ENCODE results near the gene GTF2IRD1. TPM values are rescaled to one million over a fixed set of nuclear protein-coding genes. Genes with fewer than 3 reads are reported as not detected.
"Not testable (repeated sequence)": the region's sequence is repeated elsewhere in the genome, so short reads cannot be mapped to it uniquely, and the experiment has no call there.

GTF2IRD1 gene
- total and polyA plus RNA-seq, 9 of the 15 experiments (the other 6 are each of a cell fraction or from before 2014, with no cell fraction given) = 9.1 to 30.2 (median 14.0) TPM

GRCh38 chr7:74637745-74638144 is 184.0 kb downstream of the GTF2IRD1 start:
- no peak for ATAC-seq
- H2AFZ ChIP-seq (ENCODE audit: low read depth, low read length) = no peak overlapping the region
- peaks cover 6 to 21% of the 10 kb centered on the region in 2 experiments; a peak in 4 of 5 replicates for H3K4me1 ChIP-seq (replicated peaks in 1 of 2; ENCODE audit: control insufficient read depth in 2 of 2, insufficient read depth in 2 of 2, low read length in 2 of 2)
- no TSS peak for BruUV-seq (replicated peaks)
- FAIRE-seq = no peak
- ChIA-PET POLR2A (interaction anchor here (1.9 kb wide), 1 partner anchor 17 kb away, joined by 5 read pairs; no protein-coding TSS in a partner anchor), CTCF (ENCODE audit: low intra/inter-chr PET ratio) (no interaction called here)
- H3K9ac ChIP-seq (ENCODE audit: insufficient read depth in 1 of 2, low read depth in 2 of 2, low read length in 2 of 2) = no peak overlapping the region
- H3K4me3 ChIP-seq = no peak overlapping the region
- H3K9me1 ChIP-seq (ENCODE audit: control insufficient read depth, insufficient read depth, low read length) = no peaks in the 10 kb centered on the region
- no peaks in the 10 kb centered on the region for H4K20me1 ChIP-seq (replicated peaks; ENCODE audit: control insufficient read depth, insufficient read depth, low read length)
- intact Hi-C loops (cut with micrococcal nuclease) = no loop called here
- H3K9me3 ChIP-seq (replicated peaks; ENCODE audit: control insufficient read depth, insufficient read depth, low read depth, low read length) = no peaks in the 10 kb centered on the region; the same call in 1 of the 2 replicates
- 83% methylated on average over 7 of the region's 7 CpGs for WGBS (ENCODE audit: insufficient coverage, low coverage, missing lambda C conversion rate)
- no peak for DNase-seq (ENCODE audit: extremely low read depth in 1 of 4, low spot score in 3 of 4)
- in situ Hi-C loops (cut with MboI) = no loop called here
- TF ChIP-seq ZNF24 (IDR thresholded peaks at IDR 0.05) (peak; percentile 91), E2F3 (CRISPR knock-in tag; IDR thresholded peaks at IDR 0.05) (no peak)
- no peak overlapping the region for H3K27ac ChIP-seq (ENCODE audit: extremely low read depth, low read depth, low read length)
- no peak overlapping the region for H3K4me2 ChIP-seq (ENCODE audit: insufficient read depth, low read length)
- no peaks in the 10 kb centered on the region for H3K36me3 ChIP-seq (ENCODE audit: control insufficient read depth, insufficient read depth, low read length)
- H3K79me2 ChIP-seq (ENCODE audit: control insufficient read depth, insufficient read depth, low read length) = no peaks in the 10 kb centered on the region
- H3K27me3 ChIP-seq (ENCODE audit: control insufficient read depth in 2 of 2, insufficient read depth in 2 of 2, low read length in 2 of 2) = no peaks in the 10 kb centered on the region

GRCh38 chr7:74650055-74650454 is 196.3 kb downstream of the GTF2IRD1 start:
- H3K9me1 ChIP-seq (ENCODE audit: control insufficient read depth, insufficient read depth, low read length); H4K20me1 ChIP-seq (replicated peaks; ENCODE audit: control insufficient read depth, insufficient read depth, low read length); H3K36me3 ChIP-seq (ENCODE audit: control insufficient read depth, insufficient read depth, low read length); BruUV-seq (replicated peaks); H3K27me3 ChIP-seq (ENCODE audit: control insufficient read depth in 2 of 2, insufficient read depth in 2 of 2, low read length in 2 of 2); H3K9me3 ChIP-seq (replicated peaks; ENCODE audit: control insufficient read depth, insufficient read depth, low read depth, low read length); CTCF ChIA-PET (ENCODE audit: low intra/inter-chr PET ratio); in situ Hi-C loops (cut with MboI); H3K79me2 ChIP-seq (ENCODE audit: control insufficient read depth, insufficient read depth, low read length): not testable (repeated sequence)
- peak overlapping the region; percentile 94 for H2AFZ ChIP-seq (ENCODE audit: low read depth, low read length)
- 0% methylated on average over 9 of the region's 11 CpGs for WGBS (ENCODE audit: insufficient coverage, low coverage, missing lambda C conversion rate)
- peak; percentile 83 for ATAC-seq
- 0 out of 4 replicates have a peak overlapping the region, but pooled peaks have one; percentile 11 to 35 for H3K9ac ChIP-seq (ENCODE audit: insufficient read depth in 1 of 2, low read depth in 2 of 2, low read length in 2 of 2)
- DNase-seq (ENCODE audit: extremely low read depth in 1 of 4, low spot score in 3 of 4) = peak; percentile 60 to 88 (median 74)
- H3K27ac ChIP-seq (ENCODE audit: extremely low read depth, low read depth, low read length) = peak overlapping the region; percentile 75
- H3K4me3 ChIP-seq = peak overlapping the region; percentile 34; the same call in 1 of the 2 replicates
- peak overlapping the region; percentile 88 for H3K4me2 ChIP-seq (ENCODE audit: insufficient read depth, low read length)
- peak; percentile 71 for FAIRE-seq
- intact Hi-C loops (cut with micrococcal nuclease) = loop anchor here (10.0 kb wide), 1 partner anchor 195 kb away; the partner anchor contains the start of gene GTF2IRD1
- H3K4me1 ChIP-seq (replicated peaks in 1 of 2; ENCODE audit: control insufficient read depth in 2 of 2, insufficient read depth in 2 of 2, low read length in 2 of 2) = peaks cover 14 to 22% of the 10 kb centered on the region in 2 experiments
- POLR2A ChIA-PET = interaction anchor here (0.8 to 1.4 kb wide), 3 partner anchors 9 to 13 kb away, joined by 3 to 4 read pairs (median 3); no protein-coding TSS in a partner anchor
- TF ChIP-seq ESRRA (IDR thresholded peaks at IDR 0.05; ENCODE audit: borderline replicate concordance, low read depth) (0 out of 2 replicates have a peak, but pooled peaks have one; percentile 42), TBP (optimal IDR thresholded peaks at IDR 0.05; ENCODE audit: low read depth, low read length) (peak; percentile 48), CC2D1A (IDR thresholded peaks at IDR 0.05) (peak; percentile 58; the same call in 1 of the 2 replicates), EP400 (IDR thresholded peaks at IDR 0.05) (peak; percentile 63), GATAD2A (IDR thresholded peaks at IDR 0.05) (peak; percentile 68; the same call in 1 of the 2 replicates), DPF2 (IDR thresholded peaks at IDR 0.05) (peak; percentile 80), NFE2 (IDR thresholded peaks at IDR 0.05; ENCODE audit: low read depth) (0 out of 2 replicates have a peak, but pooled peaks have one; percentile 18), HDAC3 (IDR thresholded peaks at IDR 0.05; ENCODE audit: borderline replicate concordance, partially characterized antibody) (peak; percentile 59), ARID1B (IDR thresholded peaks at IDR 0.05) (peak; percentile 75), NCOA1 (IDR thresholded peaks at IDR 0.05; ENCODE audit: low read depth) (0 out of 2 replicates have a peak, but pooled peaks have one; percentile 33)
- TF ChIP-seq, protein P1, sequence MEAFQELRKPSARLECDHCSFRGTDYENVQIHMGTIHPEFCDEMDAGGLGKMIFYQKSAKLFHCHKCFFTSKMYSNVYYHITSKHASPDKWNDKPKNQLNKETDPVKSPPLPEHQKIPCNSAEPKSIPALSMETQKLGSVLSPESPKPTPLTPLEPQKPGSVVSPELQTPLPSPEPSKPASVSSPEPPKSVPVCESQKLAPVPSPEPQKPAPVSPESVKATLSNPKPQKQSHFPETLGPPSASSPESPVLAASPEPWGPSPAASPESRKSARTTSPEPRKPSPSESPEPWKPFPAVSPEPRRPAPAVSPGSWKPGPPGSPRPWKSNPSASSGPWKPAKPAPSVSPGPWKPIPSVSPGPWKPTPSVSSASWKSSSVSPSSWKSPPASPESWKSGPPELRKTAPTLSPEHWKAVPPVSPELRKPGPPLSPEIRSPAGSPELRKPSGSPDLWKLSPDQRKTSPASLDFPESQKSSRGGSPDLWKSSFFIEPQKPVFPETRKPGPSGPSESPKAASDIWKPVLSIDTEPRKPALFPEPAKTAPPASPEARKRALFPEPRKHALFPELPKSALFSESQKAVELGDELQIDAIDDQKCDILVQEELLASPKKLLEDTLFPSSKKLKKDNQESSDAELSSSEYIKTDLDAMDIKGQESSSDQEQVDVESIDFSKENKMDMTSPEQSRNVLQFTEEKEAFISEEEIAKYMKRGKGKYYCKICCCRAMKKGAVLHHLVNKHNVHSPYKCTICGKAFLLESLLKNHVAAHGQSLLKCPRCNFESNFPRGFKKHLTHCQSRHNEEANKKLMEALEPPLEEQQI (IDR thresholded peaks at IDR 0.05) = peak; percentile 54; the same call in 1 of the 2 replicates
